ENCODE data around the gene CD151.

DNA sequence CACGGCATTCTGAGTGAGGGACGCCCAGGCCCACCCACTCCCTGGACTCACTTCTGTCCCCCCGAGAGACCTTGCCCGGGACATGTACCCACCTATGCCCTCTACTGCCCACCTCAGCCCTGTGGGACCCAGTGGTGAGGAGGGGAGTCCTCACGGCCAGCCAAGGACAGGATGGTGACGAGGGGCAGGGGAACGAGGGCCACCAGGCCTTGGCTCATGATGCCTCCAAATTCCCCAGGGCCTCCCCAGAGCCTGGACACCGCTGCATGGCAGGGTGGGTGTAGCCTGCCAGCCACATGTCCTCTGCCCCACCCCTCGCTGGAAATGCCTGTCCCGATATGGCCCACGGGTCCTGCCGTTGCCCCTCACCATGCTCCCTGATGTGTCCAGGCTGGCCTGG lies 36.0 kb downstream of the CD151 start:
- TF ChIP-seq POLR2AphosphoS5 (IDR thresholded peaks at IDR 0.05), result no peak
- no peak for TF ChIP-seq CTCF (IDR thresholded peaks at IDR 0.05)
- TF ChIP-seq POLR2A (IDR thresholded peaks at IDR 0.05), result no peak
